Kidney tubule cell (primary cell): Measurements from ENCODE around the gene TSPAN14.
"Not testable (repeated sequence)": the region's sequence is repeated elsewhere in the genome, so short reads cannot be mapped to it uniquely, and the experiment has no call there.

Experiments
- DNase-seq: peaks from one replicate; pipeline ENCODE4 v3.0.0-alpha.2; 2018; ENCODE audit warnings: low spot score

TSPAN14 gene

DNA sequence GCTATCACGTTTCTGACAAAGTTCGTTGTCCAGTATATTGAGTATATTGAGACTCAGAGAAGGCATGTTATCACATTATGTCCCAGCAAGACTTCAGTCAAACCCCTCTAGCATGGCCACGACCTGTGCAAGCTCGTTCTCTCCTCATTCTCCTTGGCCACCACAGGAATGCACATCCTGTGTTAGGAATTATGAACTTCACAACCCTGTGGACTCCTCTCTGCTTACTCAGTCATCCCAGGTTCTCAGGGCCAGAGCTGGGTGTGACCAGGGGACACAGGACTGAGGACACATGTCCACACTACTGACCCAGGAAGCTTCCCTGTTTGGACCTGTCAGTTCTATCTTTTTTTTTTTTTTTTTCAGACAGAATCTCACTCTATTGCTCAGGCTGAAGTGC, 87.9 kb downstream of the TSPAN14 start:
- peak; percentile 63 for DNase-seq

DNA sequence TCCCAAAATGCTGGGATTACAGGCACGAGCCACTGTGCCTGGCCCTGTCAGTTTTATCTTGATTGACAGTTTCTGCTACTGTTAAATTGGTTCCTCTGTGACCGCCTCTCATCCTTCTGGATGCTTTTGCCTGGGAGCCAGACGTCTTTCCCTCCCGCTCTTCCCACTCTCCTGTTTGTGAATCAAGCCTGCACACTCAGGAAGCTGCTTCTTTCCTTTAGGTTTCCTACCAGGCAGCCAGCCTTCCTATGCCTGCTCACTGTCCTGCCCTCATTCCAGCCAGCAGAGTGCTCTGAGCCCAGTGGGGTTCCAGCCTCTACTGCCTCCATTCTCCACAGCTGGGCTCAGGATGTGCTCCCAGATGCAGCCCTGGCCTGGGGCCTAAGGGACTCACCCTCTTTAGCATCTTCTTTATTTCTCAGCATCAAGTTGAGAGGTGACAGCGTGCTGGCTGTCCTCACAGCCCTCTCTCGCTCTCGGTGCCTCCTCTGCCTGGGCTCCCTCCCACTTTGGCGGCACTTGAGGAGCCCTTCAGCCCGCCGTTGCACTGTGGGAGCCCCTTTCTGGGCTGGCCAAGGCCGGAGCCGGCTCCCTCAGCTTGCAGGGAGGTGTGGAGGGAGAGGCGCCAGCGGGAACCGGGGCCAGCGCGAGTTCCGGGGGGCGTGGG, 88.7 kb downstream of the TSPAN14 start:
- no peak for DNase-seq

DNA sequence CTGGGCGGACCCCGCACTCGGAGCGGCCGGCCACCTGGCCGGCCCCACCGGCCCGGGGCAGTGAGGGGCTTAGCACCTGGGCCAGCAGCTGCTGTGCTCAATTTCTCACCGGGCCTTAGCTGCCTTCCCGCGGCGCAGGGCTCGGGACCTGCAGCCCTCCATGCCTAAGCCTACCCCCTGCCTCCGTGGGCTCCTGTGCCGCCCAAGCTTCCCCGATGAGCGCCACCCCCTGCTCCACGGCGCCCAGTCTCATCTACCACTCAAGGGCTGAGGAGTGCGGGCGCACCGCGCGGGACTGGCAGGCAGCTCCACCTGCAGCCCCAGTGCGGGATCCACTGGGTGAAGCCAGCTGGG, 89.2 kb downstream of the TSPAN14 start:
- DNase-seq: not testable (repeated sequence)

DNA sequence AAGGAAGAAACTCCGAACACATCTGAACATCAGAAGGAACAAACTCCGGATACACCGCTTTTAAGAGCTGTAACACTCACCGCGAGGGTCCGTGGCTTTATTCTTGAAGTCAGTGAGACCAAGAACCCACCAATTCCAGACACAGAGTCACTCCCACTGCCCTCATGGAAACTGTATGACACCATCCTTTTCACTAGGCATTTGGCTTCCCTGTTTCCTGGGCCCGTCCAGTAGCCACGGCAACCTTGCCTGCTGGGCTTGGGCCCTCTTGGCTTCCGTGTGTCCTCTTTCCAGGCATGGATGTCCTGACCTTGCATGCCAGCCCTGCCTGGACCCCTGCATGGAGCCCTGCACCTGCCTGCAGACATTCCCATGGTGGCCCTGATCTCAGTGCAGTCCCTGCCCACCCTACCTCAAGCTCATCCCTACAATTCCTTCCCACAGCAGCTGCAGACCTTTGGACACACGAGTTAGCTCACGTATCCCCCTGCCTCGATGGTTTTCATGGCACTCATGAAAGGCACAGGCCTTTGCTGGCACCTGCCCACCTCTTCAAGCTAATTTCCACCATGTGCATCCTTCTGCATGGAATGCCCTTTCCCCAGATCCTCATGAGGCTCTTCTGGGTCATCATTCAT, 90.3 kb downstream of the TSPAN14 start:
- DNase-seq: no peak

DNA sequence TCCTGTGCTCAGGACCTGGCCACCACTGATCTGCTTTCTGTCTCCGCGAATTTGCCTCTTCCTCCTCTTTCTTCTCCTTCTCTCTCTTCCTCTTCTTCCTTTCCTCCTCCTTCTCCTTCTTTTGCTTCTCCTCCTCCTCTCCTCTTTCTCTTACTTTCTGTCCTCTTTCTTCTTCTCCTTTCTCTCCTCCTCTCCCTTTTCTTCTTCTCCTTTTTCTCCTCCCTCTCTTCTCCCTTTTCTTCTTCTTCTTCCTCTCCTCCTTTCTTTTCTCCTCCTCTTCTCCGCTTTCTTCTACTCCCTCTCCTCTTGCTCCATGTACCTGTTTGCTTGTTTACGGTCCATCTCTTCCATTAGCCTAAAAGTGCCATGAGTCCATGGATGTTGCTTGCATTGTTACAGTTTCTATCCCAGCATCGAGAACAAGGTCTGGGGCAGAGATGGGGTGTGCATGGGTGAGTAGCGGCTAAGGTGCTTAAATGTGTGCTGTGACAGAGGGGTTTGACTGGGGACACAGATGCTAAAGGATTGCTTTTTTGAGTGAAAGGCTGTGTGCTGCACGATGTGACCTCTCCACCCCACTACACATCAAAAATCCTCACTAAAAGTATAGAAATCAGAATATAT, 91.3 kb downstream of the TSPAN14 start:
- no peak for DNase-seq

DNA sequence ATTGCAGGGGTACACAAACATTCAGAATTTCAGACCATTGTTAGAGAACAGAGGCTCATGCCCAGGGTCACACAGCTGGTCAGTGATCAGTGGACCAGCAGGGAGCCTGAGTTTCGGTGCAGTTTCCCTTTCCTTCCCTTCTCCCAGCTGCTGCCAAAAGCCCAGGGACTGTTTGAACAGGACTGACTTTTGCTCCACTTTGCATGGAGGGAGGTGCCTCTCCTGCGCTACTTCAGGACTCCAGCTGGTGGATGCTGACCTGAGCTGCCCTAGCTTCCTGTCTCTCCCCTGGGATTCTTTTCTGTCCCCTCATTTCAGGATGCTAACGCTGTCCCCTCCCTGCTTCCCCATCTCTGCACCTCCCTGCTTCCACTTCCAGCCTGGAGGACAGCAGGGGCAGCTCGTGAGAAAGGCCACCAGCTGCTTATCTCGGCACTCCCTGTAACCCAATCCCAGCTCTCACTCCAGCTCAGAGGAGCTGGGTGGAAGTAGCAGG, 98.1 kb downstream of the TSPAN14 start:
- DNase-seq: no peak

DNA sequence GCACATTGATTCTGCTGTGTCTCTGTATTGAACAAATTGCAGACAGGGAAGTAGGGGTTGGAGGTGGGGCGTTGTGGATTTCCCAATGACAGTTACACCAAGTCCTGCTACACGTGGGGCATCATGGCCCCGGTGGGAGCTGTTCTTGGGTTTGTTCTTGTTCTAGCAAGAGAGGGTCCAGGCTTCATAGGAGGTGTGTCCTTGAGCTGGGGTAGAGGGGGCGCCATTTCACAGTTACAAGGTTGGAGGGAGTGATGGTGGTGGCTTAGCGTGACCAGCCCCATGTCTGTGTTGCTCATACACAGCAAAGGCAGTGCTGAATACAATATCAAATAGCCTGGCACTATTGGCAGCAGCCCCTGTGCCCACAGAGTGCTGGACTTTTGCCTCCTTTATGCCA, 99.3 kb downstream of the TSPAN14 start:
- no peak for DNase-seq

DNA sequence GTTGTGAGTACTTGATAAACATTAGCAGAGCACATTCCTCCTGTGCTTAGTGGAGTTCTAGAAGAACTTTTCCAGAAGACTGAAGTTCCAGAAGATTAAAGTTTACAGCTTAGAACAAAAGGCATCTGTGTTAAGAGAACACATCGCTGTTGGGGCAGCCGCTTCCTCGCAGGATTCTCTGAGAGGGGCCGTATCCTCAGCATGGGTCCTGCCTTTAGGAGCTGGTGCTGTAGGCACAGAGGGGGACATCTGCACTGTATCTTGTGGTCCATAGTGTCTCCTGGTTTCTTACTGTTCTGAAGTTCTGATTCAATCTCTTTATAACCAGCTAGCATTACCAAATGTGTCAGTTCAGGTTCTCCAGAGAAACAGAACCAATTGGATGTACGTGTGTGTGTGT, 99.9 kb downstream of the TSPAN14 start:
- DNase-seq: no peak

DNA sequence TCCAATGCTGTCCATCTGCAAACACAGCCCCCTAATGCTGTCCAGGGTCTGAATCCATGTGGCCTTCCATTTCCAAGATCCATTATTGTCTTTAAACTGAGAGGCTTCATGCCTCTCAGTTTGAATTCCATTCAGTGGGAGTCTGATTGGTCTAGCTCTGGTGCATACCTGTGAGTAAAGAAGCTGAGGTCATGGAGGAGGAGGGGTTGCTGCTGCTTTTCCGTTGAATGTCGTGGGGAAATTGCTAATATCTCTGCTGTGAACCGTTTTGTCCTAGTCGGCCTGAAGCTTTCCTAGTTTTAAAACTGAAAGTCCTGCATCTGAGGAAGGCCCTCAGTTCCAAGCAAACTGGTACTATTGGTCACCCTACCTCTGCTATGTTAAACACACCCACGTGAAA, 101.3 kb downstream of the TSPAN14 start:
- DNase-seq: no peak

DNA sequence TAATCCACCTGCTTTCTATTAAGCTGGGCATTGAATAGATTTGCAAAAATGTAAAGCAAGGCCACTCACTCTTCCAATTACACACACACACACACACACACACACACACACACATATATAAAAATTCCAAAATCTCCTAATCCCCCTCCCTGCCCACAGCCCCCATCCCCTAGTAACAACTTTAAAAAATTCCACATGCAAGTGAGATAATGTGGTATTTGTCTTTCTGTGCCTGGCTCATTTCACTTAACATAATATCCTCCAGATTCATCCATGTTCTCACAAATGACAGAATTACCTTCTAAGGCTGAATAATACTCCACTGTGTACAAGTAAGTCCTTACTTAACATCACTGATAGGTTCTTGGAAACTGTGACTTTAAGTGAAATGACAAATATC, 107.8 kb downstream of the TSPAN14 start:
- DNase-seq: no peak

DNA sequence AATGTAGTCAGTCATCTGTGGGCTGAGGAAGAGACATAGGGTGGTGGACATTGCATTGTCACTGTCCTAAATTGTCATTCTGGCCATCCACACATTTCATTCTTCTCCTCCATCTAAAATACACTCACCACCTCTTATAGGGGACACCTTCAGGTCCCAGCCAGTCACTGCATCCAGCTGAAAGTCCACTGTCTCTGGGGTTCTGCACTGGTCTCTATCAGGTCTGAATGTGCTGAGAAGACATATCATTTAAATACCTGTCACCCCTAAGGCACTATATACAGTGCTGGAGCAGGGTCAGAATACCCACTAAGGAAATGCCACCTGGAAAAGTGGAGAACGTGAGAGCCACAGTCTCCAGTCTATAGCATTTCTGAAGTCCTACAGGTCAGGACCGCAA, 113.2 kb downstream of the TSPAN14 start:
- DNase-seq: no peak

DNA sequence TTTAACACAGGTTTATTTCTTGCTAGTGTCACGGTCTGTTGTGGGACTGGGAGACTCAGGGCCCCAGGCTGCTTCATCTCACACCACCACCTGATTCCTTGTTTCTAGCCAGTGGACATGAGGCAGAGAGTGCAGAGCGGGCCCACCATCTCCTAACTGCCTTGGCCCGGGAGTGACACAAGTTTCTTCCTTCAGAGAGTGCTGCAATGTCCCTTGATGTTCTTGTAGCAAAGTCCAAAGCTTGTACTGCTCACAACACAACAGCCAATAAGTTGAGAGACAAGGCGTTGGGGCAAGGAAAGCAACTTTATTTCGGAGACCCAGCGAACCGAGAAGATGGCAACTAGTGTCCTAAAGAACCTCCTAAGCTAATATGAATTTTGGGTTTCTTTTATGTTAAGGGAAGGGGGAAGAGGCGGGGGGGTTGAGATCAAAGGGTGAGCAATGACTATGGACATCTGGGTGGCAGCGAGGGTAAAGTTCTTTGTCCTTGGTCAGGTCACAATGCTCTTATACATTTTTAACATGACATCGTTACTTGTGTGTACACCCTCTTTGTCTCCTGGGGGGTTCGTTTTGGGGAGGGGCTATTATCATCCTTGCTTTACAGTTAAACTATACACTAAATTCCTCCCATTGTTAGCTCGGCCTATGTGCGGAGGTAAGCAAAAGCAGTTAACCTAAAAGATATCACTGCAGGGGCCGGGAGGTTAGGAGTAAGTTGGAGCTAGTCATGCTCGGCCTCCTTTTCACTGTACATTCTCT, 115.2 kb downstream of the TSPAN14 start:
- DNase-seq: no peak

DNA sequence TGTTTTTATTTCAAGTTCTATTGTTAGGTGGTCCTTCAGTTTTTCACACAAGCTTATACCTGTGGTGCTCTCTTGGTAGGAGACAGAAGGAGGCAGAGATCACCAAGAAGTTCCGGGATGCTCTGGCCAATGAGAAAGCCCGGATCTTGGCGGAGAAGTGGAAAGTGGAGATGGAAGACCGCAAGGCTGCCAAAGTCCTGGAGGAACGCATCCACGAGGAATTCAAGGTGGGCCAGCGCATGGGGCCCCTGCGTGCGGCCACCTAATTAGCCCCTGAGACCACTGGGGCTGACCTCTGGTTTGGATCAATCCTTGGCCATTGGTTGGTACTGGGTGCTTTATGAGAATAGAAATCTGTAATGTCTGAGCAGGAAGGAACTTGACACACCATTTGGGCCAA, 117.2 kb downstream of the TSPAN14 start:
- no peak for DNase-seq

DNA sequence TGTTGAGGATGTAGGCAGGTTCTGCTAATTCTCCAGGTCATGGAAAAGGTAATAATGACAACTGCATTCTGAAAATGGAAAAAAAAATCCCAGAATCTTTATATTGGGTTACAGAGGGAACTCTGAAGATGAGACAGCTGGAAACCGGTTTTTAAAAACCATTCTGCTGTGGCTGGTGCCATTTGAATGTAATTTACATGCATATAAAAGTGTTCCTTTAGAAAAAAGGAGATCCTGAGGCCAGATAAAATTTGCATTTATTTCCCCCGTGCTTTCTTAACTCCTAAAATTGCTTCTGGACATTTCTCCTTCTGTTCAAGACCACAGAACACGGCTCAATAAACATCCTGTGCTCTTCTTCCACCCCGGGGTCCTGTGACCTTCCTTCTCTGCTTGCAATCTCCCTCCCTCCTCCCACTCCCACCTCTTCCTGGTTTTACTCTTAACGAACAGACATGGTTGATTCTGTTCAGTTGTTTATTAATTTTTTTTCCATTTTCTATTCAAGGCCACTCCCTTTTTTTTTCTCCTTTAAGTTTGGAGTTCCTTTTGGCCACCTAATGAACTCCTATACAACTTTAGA, 125.2 kb downstream of the TSPAN14 start:
- DNase-seq: no peak

DNA sequence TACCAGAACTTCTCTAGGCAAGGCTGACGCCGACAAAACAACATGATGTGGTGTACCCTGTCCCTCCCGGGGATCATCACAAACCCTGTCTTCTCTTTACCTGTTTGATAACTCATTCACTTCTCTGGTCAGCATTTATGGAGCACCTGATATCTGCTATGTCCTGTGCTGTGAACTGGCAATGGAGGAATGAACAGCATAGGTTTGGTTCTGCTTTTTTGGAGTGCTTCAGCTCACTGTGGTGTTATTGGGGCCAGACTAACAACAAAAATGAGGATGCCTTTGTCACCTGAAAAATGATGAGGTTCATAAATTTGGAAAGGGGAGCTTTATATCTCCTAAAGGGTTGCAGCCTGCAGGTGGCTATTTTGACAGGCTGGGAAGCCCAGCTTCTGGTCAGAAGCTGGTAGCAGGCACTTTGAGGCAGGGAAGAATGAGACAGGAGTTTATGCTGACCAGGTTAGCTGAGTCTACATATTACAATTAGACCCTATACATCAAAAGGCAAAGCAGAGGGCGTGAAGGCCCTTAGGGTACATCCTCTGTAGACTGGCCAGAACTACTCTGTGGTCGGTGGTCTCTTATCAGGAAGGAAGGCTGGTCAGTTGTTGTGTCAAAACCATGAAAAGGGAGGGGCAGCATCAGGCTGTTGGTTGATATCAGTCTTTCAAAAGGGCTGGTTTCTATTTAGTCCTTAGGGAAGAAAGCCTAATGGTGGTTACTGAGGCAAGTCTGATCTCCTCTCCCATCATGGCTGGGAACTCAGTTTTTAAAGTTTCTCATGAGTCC, 125.9 kb downstream of the TSPAN14 start:
- no peak for DNase-seq

DNA sequence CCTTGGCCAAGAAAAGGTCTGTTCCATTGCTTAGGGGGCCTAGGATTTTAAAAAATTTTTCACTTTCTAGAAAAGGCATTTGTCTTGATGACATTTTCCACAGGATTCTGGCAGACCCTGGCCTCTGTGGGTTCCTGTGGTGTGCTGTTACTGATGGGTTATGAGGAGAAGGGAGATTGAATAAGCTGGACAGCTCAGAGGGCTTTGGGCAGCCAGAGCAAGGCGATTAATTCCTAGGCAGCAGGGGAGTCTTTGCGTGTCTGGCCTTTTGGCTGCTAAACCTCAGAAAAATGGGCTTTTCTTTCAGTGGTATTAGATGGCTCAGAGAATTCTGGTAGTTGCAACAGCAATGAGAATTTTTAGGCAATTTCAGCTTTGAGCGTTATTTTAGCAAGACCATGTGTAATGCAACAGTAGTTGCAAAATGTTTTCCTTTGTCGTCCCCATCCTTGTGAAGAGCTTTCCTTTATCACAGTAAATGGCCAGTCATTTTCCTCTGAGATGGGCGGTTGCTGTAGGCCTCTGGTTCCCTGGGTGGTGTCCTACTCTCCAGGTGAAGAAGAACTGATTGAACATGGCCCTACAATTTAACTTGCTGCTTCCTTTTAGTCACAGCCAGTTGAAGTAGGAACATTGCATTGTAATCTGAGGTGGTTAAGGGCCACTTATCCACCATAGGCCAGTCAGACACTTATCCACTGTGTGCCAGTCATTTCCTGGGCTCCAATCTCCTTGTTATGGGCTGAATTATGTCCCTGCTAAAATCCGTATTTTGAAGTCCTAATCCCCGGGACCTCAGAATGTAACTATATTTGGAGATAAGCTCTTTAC, 126.7 kb downstream of the TSPAN14 start:
- DNase-seq: no peak

DNA sequence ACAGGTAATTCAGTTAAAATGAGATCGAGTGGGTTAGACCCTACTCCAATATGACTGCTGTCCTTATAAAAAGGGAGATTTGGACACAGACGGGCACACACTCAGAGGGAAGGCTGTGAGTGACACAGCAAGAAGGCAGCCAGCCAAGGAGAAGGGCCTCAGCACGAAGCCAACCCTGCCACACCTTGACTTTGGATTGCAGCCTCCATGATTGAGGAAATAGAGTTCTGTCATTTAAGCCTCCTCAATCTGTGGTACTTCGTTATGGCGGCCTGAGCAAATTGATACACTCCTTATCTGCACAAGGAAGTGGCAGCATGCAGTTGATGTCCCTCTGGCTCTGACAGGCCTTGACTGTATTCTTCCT, 127.3 kb downstream of the TSPAN14 start:
- no peak for DNase-seq

DNA sequence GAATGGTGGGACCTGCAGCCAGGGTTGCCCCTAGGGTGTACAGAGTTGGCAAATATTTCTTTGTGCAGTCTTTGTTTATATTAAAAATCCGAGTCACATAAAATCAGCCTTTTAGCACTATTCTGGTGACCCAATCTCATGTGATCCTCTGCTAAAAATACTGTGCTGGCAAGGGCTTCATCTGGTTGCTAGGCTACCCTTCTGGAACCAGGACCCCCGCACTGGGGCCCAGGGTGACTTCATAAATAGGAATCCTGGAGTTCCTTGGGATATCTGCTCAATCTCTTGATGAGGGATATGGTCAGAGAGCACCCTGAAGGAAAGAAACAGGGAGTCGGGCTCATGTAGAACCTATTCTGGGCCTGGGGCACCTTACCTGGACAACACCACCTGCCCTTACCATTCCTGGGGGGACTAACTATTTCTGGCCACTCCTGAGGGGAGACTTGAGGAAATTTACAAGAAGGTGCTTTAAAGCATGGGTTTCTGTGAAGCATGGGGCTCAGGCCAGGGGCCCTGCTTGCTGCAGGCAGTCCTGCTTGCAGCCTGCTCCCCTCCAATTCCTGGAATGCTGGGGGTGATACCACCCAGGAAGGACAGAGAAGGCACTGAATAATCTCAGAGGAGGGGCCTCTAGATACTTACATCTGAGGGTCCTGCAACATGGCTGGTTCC, 128.3 kb downstream of the TSPAN14 start:
- no peak for DNase-seq
